Activated CD8-positive, alpha-beta memory T cell treated with anti-CD3 and anti-CD28 coated beads for 48 hours (primary cell): Measurements from ENCODE around the gene CERS6.
"Not testable (repeated sequence)": the region's sequence is repeated elsewhere in the genome, so short reads cannot be mapped to it uniquely, and the experiment has no call there.

Experiments used
- DNase-seq, 3 experiments: peaks; one replicate each; pipeline ENCODE4 v3.0.0-alpha.2; 2020; ENCODE audit warnings: low read depth in 2 of 3, low spot score in 2 of 3

The CERS6 gene

DNA sequence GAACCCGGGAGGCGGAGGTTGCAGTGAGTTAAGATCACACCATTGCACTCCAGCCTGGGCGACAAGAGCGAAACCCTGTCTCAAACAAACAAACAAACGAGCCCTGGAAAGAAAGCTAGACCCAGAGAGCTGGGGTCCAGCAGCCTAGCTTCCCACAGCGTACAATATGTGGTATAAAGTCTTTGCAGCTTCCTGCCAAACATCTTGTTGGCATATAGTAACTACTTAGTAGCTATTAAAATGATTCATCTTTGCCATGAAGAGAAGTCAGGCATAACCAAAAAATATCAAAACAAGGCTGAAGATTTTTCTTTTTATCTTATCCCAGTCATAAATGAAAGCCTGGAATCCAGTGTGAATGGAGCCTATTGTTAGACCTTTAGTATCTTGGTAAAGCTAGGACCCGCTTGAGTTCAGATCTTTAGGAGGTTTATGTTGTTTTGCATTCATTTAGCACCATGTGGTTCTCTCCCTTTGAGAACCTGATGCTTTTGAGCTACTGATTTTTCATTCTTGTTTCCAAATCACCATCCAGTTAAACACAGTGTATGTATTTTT lies 206.7 kb downstream of the CERS6 start:
- no peak for DNase-seq

DNA sequence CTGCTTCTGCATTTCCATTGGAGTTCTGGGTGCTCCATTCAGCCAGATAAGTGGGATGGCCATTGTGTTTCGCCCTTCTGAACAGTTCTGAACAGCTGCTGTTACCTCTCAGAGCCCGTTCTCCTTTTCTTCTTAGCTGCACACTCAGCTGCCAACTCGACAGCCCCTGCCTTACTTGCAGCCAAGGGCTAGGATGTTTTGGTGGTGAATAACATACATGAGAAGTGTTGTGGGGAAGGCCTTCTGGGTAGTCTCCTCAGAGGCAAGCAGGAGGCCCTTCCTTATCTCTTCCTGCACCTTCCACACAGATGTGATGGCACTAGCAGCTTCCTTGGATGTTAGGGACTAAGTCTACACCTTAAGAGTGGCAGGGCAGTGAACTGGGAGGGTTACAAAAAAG lies 207.9 kb downstream of the CERS6 start:
- DNase-seq: no peak

DNA sequence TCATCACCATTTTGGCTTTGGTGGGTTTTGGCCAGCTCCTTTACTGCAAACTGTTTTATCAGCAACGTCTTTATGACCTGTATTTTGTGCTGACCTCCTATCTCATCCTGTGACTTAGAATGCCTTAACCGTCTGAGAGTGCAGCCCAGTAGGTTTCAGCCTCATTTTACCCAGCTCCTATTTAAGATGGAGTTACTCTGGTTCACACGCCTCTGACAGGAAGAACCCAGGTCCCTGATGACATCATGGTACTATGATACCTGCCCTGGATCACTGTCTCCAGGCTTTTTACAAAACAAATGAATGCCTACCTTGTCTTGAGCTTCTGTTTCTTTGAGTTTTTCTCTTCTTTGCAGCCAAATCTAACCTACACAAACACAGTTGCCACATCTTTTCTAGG lies 208.6 kb downstream of the CERS6 start:
- DNase-seq: not testable (repeated sequence)

DNA sequence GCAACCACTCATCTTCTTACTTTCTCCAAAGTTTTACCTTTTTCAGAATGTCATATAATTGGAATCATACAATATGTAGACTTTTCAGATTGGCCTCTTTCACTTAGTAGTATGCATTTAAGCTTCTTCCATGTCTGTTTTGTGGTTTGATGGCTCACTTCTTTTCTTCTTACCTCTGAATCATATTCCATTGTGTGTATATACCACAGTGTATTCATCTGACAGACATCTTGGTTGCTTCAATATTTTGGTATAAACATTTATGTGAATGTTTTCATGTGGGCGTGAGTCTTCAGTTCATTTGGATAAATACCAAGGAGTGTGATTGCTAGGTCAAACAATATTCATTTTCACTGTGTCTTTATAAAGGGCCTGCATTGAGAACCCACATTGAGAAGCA lies 210.3 kb downstream of the CERS6 start:
- no peak for DNase-seq

DNA sequence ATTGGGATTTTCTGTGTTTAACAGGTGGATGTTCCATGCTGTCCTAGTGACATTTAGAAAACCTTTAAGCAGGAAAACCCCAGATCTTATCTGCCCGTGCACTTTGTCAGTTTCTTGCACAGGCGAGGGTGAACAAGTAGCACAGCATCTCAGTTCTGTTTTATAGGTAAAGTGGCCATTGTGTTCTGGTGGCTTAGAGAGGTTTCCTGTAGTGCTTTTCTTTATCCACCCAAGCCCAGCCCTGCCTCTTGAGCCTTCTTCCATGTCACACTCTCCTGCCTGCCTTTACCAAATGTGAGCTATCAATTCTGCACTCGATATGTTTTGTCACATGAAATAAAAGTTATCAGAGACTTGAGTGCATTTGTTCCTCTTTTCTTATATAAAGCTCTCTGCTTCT lies 211.1 kb downstream of the CERS6 start:
- DNase-seq: no peak

DNA sequence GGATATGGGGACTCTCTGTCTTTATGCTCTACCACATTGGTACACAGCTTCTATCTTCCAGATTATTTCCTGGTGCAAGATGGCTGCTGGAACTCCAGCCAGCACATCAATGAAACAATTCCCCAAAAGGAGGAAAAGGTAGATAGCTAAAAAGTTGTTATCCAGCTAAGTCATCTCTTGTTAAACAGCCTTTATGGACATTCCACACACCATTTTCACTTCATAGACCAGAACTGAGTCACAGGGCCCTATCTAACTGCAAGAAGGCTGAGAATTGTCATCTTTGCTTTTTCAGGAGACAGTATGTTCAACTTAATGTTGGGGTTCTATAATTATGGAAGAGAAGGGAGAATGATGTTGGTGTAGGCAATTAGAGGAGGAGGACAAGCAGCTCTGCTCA lies 213.1 kb downstream of the CERS6 start:
- DNase-seq: no peak

DNA sequence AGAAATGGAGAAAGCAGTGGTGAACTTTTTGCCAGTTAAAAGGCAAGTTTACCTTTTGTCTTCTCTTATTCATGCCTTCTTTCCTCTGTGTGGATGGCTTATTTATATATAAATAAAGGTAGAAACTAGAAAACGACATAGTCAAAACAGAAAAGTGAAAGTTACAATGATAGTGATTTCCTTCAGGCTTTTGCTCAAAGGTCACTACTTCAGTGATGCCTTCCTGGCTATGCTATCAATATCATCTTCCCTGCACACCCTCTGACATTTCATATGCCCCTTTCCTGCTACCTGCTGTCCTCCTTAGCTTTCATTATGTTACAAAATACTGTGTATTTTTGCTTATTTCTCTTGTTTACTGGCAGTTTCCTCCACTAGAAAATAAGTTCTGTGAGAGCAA lies 214.4 kb downstream of the CERS6 start:
- no peak for DNase-seq

DNA sequence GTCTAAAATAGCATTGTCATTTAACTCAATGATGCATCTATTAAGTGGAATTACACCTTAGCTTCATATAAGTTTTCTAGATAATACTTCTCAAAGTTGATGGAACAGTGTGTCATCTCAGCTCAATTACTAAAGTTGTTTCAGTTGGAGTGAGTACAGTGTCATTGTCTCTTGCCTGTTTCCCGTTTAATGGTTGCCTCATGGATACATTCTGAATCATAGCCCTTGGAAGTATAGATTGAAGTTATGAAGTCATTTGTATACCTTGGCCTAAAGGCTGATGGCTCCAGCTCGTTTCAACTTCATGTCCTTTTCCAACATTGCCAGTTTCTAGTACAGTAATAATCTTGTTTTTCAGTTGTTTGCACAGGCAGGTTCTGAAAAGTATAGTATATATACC lies 215.9 kb downstream of the CERS6 start:
- DNase-seq: no peak

DNA sequence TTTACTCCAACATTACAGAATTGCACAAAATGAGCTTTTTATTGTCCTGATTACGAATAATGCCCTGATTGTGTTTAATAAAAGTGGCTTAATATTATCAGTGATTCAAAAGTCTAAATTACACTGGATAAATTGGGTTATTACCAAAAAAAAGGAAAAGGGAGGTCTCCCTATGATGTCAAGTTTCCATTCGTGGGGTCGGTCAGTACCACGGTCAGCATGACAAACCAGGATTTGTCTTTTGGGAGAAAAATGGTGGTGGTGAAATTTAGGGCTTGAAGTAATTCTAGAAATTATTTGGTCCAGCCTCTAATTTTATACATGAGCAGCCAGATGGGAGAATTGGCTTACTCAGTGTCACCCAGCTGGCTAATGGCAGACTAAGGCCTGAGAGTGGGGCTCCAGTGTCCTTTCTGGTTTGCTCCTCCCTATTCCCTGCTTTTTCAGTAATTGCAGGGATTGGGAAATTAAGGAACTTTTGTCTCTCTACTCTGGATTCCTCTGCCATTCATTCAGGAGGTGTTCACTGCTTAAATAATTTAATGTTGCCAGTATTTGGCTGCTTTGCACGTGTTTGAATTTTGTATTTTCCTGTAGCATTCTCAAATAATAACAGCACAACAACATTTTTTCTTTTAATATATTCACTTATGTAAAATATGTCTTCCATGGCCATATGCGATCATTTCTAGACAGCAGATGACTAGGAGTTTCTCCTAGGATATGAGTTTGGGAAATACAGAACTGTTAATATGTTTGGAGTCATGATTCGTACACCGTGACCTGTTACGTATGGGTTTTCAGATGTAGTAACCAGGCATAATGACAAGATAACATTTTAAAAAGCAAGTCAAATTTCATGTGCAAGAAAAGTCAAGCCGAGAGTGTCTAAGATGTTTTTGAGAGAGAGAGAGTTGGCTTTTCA lies 217.5 kb downstream of the CERS6 start:
- no peak for DNase-seq

DNA sequence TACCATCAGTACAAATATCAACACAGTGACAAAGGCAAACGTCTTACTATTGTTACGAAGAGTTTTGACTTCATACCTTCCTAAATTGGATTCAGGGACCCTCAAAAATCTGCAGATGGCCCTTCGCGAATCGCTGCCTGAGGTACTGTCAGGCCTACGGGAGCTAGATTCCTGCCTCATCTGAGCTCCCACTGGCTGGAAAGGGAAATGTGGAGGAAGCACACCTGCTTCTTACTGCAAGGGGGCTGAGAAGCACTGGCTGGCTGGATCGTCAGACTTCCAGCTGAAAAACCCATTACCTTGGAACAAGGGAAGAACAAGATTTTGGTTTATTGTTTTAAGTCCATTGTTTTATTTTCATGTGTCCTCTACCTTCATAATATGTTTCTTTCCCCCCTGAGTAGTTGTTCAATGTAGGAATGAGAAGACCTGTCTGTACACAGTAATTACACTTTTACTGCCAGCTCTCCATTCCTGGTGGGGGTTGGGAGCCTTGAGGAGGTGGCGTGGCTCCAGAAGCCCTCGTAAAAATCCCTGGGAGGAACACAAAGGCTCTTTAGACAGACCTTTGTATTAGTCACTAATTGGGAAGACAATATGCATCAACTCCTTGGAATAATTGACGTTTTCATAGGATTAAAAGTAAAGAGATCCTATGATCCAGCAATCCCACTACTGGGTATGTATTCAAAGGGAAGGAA lies 222.2 kb downstream of the CERS6 start:
- no peak for DNase-seq

DNA sequence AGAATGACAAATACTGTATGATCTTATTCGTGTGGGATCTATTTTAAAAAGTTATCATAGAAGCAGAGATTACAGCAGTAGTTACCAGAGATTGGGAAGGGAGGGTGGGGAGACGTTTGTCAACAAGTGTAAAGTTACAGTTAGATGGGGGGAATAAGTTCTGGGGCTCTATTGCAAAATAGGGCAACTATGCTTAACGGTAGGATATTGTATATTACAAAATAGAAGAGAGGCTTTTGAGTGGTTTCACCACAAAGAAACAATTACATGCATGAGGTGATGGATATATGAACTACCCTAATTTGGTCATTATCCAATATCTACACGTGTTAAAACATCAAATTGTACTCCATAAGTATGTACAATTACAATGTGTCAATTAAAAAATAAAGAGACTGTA lies 223.0 kb downstream of the CERS6 start:
- DNase-seq: no peak

DNA sequence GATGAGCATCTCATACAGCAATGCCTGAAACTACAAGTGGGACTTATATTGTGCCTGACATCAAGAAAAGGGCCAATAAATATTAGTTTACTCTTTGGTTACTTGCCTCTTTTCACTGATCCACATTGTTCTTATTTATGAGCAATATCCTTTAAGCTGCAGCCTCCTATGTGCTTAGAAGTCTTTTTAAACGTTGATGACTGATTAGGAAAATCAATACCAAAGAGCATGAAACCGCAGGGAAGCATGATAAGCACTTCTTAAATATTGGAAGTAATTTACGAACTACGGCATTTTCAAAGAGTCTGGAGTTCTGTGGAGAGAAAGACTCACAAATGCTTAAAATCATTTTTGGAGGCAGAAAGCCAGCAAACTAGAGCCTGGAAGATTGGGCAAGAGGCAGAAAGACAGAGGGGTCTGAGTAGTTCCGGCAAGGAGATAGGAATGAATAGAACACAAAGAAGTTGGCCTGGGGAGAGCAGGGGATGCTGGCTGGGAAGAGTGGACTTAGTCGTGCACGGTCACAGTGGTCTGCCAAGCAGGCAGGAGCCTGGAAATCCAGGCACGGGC lies 223.8 kb downstream of the CERS6 start:
- no peak for DNase-seq

DNA sequence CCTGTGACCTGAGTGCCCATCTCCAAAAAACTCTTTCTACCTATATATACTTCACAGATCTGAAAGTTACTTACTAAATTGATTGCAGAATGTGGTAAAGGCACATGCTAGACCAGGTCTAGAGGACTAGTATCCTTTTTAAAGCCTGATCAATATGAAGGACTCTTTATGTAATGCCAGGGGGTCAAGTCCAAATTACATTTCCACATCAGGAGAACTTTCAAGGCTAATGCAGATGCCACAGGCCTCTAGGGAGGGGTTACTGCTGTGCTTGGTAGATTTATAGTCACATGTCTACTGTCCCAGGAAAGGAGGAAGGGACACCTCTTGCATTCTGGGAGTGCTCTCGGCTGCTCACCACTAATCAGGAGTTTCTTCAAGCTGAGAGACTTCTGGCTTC lies 227.9 kb downstream of the CERS6 start:
- no peak for DNase-seq

DNA sequence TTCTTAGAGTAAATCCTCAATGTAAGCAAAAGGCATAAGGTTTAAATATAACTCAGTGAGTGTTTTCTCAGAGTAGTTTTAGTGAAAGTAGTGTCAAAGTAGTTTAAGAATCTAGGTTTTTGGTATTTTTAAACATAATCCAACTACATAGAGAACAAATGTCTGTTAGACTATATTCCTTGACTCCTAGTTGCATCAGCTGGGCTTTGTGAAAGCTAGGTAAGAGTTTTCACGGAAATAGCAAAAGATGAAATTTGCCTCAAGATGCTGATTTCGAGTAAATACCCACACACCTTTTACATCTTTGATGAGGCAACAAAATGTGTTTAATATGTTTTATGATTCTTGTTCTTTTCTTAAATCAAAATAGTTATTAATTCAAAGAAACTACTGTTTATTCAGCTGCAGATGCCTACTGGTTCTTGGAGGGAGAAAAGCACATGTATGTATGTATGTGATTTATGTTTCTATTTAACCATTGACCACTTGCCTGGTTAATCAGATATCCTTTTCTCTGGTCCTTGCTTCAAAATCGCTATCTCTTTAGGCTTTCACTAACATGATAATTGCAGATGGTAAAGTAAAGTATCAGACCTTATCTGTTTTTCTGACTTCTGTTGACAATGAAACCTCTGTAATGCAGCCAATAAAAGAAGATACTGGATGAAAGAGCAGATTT lies 229.0 kb downstream of the CERS6 start:
- DNase-seq: no peak

DNA sequence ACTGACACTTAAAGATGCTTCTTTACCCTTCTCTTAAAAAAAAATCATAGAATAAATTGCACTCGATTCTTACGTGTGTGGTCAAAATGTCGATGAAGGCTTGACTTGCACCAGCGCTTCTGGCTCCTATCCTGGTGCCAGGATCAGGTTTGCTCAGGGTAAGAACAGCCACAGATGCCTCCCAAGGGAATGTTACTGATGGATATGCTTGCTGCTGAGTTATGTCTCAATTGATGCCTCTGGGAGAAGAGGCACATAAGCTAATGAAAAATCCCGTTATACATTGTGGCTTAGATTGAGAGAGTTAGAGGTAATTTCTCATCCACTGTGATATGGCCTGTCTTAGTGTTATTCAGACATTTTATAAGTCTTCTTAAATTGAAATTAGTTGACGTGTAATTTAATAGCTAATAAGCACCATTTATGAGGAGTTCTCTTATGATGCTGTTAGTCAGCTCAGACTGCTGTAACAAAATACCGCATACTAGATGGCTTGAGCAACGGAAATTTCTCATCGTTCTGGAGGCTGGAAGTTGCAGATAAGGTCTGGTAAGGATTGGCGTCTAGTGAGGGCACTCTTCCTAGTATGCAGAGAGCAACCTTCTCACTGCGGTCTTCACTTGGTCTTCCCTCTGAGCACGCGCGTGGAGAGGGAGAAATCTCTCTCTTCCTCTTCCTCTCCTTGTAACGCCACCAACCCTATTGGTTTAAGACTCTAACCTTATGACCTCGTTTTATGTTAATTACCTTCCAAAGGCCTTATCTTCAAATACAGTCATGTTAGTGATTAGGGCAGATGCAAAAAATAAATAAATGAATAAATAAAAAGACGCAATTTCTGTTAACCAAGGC lies 229.8 kb downstream of the CERS6 start:
- DNase-seq: no peak

DNA sequence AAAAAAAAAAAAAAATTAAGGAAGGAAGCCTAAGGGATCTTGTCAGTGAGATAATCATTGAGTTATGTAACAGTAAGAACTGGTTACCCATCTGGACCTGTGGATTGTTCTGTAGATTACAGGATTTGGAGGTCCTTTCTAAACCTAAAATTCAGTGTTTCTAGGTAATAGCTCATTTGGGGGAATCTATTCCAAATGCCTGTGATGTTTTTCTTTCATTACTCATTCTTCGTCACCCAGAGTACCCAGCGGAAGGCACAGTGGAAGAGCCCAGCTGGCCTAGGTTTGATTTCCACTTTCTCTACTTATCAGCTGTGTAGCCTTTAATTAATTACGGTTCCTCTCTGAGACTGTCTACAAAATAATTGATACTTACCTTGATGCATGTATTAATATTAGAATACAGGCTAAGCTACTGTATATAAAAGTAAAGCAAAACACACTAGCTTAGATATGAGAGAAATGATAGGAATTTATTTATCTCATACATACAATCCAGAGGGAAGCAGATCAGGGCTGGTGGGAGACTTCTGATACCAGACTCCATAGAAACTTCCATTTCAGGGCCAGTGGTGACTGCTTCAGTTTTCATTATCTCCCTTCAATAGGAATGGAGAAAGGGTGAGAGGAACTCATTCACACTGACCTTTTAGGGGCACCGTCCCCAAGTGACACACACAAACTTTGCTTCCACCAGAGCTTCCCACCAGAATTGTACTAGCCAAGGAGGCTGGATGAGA lies 230.6 kb downstream of the CERS6 start:
- DNase-seq: no peak

DNA sequence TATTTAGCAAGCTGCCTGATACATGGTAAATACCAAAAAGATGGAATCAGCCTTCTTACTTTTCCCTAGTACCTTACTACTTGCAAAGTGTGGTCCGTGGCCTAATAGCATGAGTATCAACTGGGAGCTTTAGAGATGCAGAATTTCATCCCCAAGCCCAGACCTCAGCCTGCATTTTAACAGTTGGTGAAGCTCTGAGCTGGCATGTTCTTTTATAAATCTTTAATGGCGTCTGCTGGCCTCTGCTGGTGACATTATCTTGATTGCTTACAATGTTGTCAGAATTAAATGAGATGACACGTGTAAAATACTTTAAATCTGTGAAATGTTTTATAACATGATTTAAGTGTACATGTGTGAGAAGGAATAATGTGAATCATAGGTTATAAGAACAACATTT lies 231.2 kb downstream of the CERS6 start:
- no peak for DNase-seq

DNA sequence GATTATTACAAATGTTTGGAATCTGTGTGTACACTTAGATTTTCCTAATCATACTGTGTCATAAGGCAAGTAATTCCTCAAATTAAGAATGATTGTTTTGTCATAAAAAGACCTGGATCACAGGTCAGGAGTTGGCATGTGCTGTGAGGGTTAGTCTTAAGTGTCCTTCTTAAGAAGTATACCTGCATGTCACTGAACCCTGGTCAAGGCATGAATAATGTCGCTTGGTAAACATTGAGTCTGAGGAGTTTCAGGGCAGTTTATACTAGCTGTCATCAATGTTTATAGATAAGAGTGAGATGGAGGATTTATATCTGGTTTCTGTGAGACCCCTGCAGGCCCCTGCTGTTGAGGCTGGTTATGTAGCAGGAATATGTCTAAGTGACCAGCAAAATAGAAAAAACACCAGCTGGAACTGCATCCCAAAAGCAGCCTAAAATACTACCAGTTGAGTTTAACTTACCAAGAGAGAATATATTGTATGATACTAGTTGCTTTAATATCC lies 234.4 kb downstream of the CERS6 start:
- DNase-seq: no peak

DNA sequence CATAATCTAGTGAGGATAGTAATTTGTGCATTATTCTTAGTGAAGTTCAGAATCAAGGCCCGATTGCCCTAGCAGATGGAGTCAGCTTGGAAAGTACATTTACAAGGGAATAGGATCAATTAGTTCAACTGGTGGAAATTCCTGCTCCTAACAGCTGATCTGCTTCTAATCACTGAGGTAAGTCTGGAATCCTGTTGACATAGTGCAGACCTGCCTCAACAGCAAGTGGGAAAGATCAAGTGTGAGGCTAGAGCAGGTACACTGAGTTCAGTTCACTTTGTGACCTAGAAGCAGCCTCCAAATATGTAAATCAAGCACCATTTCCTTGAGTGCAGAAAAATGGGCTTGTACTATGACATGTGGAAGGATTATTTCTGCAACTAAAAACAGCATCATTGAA lies 235.1 kb downstream of the CERS6 start:
- DNase-seq: no peak
